ENCODE results near the gene RBM19.

RBM19 gene

GRCh38 chr12:113931517-113931916 lies 34.6 kb downstream of the RBM19 start:
- TF ChIP-seq, protein P1, sequence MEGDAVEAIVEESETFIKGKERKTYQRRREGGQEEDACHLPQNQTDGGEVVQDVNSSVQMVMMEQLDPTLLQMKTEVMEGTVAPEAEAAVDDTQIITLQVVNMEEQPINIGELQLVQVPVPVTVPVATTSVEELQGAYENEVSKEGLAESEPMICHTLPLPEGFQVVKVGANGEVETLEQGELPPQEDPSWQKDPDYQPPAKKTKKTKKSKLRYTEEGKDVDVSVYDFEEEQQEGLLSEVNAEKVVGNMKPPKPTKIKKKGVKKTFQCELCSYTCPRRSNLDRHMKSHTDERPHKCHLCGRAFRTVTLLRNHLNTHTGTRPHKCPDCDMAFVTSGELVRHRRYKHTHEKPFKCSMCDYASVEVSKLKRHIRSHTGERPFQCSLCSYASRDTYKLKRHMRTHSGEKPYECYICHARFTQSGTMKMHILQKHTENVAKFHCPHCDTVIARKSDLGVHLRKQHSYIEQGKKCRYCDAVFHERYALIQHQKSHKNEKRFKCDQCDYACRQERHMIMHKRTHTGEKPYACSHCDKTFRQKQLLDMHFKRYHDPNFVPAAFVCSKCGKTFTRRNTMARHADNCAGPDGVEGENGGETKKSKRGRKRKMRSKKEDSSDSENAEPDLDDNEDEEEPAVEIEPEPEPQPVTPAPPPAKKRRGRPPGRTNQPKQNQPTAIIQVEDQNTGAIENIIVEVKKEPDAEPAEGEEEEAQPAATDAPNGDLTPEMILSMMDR (IDR thresholded peaks at IDR 0.05): no peak

- TF ChIP-seq, protein P1 (IDR thresholded peaks at IDR 0.05): no peak
These were observed 35.9 kb downstream of the RBM19 start for GRCh38 chr12:113930249-113930648.

GRCh38 chr12:113929312-113929989 lies 36.7 kb downstream of the RBM19 start:
- TF ChIP-seq, protein P1 (IDR thresholded peaks at IDR 0.05): no peak

- TF ChIP-seq, protein P1 (IDR thresholded peaks at IDR 0.05): no peak
These were observed 39.3 kb downstream of the RBM19 start for GRCh38 chr12:113926788-113927187.

GRCh38 chr12:113924341-113924740 lies 41.8 kb downstream of the RBM19 start:
- TF ChIP-seq, protein P1 (IDR thresholded peaks at IDR 0.05): no peak

- TF ChIP-seq, protein P1 (IDR thresholded peaks at IDR 0.05): no peak
These were observed 42.9 kb downstream of the RBM19 start for GRCh38 chr12:113923251-113923650.

- TF ChIP-seq, protein P1 (IDR thresholded peaks at IDR 0.05): no peak
These were observed 44.7 kb downstream of the RBM19 start for GRCh38 chr12:113921430-113921829.

GRCh38 chr12:113919791-113920190 lies 46.3 kb downstream of the RBM19 start:
- TF ChIP-seq, protein P1 (IDR thresholded peaks at IDR 0.05): no peak

Measured in LNCAP (cell line).